ENCODE measurements around the gene IL12RB2. TPM values are rescaled to one million over a fixed set of nuclear protein-coding genes. Genes with fewer than 3 reads are reported as not detected.

Gene IL12RB2
- total and polyA plus RNA-seq, 2 of the 13 experiments (the other 11 are each of a cell fraction or from before 2014, with no cell fraction given) = not detected

DNA sequence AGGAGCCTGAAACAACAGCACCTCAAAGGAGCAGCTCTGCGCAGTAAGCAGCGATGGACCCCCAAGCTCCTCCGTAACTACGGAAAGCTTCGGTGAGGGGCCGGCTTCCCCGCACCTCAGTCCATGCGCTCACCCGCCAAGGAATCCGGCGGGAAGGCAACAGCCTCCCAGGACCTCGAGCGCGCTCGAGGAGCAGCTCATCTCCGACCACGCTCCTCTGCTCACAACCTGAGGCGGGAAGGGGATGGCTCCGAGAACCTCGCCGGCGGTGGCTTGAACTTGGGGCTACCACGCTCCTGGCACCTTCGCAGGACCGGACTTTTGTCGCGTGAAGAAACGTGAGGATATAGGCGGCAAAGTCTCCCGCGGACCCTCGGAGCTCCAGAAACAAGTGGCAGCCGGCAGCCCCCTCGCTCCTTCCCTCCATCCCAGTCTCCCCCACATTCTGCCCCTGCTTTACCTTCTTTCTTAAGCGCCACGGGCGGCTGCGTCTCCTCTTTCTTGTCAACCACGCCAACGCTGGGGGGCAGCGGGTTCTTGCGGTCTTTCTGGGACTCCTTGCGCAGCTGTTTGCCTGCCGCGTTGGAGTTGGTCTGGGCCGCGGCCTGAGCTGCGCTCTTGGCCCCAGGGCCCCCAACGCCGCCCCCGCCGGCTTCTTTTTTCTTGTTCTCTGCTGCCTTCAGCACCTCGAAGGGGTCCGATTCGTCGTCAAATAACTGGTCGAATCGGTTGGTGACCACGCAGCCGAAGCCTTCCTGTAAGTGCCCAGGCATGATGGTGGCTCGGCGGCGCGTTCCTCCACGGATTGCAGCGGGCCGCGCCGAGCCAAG is 122.1 kb downstream of the IL12RB2 start (continued):
- TF ChIP-seq REST (IDR thresholded peaks at IDR 0.05; ENCODE audit: borderline replicate concordance in 1 of 2, low read depth in 1 of 2, low read length in 2 of 2) = peak in 1 of 2 experiments; percentile 65; a peak in 1 of 4 replicates
- TF ChIP-seq SMAD9 (CRISPR knock-in tag; IDR thresholded peaks at IDR 0.05) = no peak
- TF ChIP-seq DNMT3B (CRISPR knock-in tag; conservative IDR thresholded peaks at IDR 0.05) = no peak
- peak; percentile 28; the same call in 1 of the 2 replicates for TF ChIP-seq HOXA5 (CRISPR knock-in tag; IDR thresholded peaks at IDR 0.05)
- peak; percentile 10; the same call in 1 of the 2 replicates for TF ChIP-seq ZNF510 (CRISPR knock-in tag; IDR thresholded peaks at IDR 0.05; ENCODE audit: low read depth)
- TF ChIP-seq ZNF296 (CRISPR knock-in tag; conservative IDR thresholded peaks at IDR 0.05) = no peak; the same call in 1 of the 2 replicates
- TF ChIP-seq FUBP1 (CRISPR knock-in tag; IDR thresholded peaks at IDR 0.05; ENCODE audit: borderline replicate concordance) = no peak
- TF ChIP-seq ZNF891 (CRISPR knock-in tag; IDR thresholded peaks at IDR 0.05) = peak; percentile 62; the same call in 1 of the 2 replicates
- TF ChIP-seq NR2F6 (IDR thresholded peaks at IDR 0.05) = no peak
- TF ChIP-seq NR2F6 (CRISPR knock-in tag; IDR thresholded peaks at IDR 0.05) = no peak
- TF ChIP-seq RELA (CRISPR knock-in tag; IDR thresholded peaks at IDR 0.05) = 0 out of 2 replicates have a peak, but pooled peaks have one; percentile 28
- no peak for TF ChIP-seq HNRNPLL (IDR thresholded peaks at IDR 0.05; ENCODE audit: low read depth, low read length, poor library complexity, severe bottlenecking)
- TF ChIP-seq MED13 (CRISPR knock-in tag; IDR thresholded peaks at IDR 0.05) = no peak
- no peak for TF ChIP-seq RAD21 (CRISPR knock-in tag; IDR thresholded peaks at IDR 0.05)
- 0 out of 2 replicates have a peak, but pooled peaks have one; percentile 42 for TF ChIP-seq MXD3 (CRISPR knock-in tag; IDR thresholded peaks at IDR 0.05)
- TF ChIP-seq ZNF768 (CRISPR knock-in tag; IDR thresholded peaks at IDR 0.05) = peak; percentile 35; the same call in 1 of the 2 replicates
- 0 out of 2 replicates have a peak, but pooled peaks have one; percentile 3 for TF ChIP-seq KDM5B (CRISPR knock-in tag; IDR thresholded peaks at IDR 0.05; ENCODE audit: borderline replicate concordance)
- no peak for TF ChIP-seq NFE2L1 (CRISPR knock-in tag; IDR thresholded peaks at IDR 0.05; ENCODE audit: borderline replicate concordance)
- TF ChIP-seq, protein P1, sequence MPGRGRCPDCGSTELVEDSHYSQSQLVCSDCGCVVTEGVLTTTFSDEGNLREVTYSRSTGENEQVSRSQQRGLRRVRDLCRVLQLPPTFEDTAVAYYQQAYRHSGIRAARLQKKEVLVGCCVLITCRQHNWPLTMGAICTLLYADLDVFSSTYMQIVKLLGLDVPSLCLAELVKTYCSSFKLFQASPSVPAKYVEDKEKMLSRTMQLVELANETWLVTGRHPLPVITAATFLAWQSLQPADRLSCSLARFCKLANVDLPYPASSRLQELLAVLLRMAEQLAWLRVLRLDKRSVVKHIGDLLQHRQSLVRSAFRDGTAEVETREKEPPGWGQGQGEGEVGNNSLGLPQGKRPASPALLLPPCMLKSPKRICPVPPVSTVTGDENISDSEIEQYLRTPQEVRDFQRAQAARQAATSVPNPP (CRISPR knock-in tag; IDR thresholded peaks at IDR 0.05) = no peak
- TF ChIP-seq, protein P2, sequence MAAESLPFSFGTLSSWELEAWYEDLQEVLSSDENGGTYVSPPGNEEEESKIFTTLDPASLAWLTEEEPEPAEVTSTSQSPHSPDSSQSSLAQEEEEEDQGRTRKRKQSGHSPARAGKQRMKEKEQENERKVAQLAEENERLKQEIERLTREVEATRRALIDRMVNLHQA (CRISPR knock-in tag; IDR thresholded peaks at IDR 0.05) = no peak
- no peak; the same call in 1 of the 2 replicates for TF ChIP-seq EED (CRISPR knock-in tag; IDR thresholded peaks at IDR 0.05)
- TF ChIP-seq NBN (conservative IDR thresholded peaks at IDR 0.05) = no peak
- TF ChIP-seq KDM5A (IDR thresholded peaks at IDR 0.05; ENCODE audit: borderline replicate concordance, low read length) = no peak
